HEK293 (cell line): ENCODE measurements around the gene ABLIM2.

Experiments used
- KLF17 ChIP-seq: fragments of 450-650 bp; formaldehyde crosslinking; IDR thresholded peaks from 2 replicates; pipeline ENCODE4 v1.5.1; 2016; ENCODE audit warnings: missing biosample characterization, missing genetic modification characterization
- ZBTB11 ChIP-seq: fragments of 450-650 bp; formaldehyde crosslinking; conservative IDR thresholded peaks from 2 replicates; pipeline ENCODE4 v1.5.1; 2016; ENCODE audit warnings: low read depth, missing biosample characterization, missing genetic modification characterization
- ZNF548 ChIP-seq: fragments of 450-650 bp; formaldehyde crosslinking; IDR thresholded peaks from 2 replicates; pipeline ENCODE4 v1.5.1; 2016; ENCODE audit warnings: missing biosample characterization, missing genetic modification characterization

GRCh38 chr4:8039853-8040252 lies 118.8 kb downstream of the ABLIM2 start:
- TF ChIP-seq ZBTB11 (no peak), ZNF548 (tag by site-specific recombination) (no peak), KLF17 (tag by site-specific recombination) (no peak)
